Right lung (tissue), 5 donors: Measurements from ENCODE around the gene RETN. TPM values are rescaled to one million over a fixed set of nuclear protein-coding genes. Genes with fewer than 3 reads are reported as not detected.
A peak's percentile ranks its signal among the peaks of the same experiment; 100 is the strongest.

Source experiments
- DNase-seq, 2 donors: peaks; one replicate each; pipeline ENCODE4 v3.0.0-alpha.2; 2013
- polyA plus RNA-seq, 5 donors: library from polyadenylated mRNA; unstranded; fragments of 120-200 nt; gene quantifications; one replicate each; pipeline versions ENCODE4 v1.2.1 to v1.2.3, GENCODE V29; 2013; ENCODE audit warnings: inconsistent platforms in 1 of 5, low replicate concordance in 1 of 5; ENCODE audit not compliant: insufficient read length in 5 of 5, insufficient read depth in 1 of 5

Gene RETN
- polyA plus RNA-seq, 5 donors, result 0.84 to 4.3 (median 1.5) TPM

DNA sequence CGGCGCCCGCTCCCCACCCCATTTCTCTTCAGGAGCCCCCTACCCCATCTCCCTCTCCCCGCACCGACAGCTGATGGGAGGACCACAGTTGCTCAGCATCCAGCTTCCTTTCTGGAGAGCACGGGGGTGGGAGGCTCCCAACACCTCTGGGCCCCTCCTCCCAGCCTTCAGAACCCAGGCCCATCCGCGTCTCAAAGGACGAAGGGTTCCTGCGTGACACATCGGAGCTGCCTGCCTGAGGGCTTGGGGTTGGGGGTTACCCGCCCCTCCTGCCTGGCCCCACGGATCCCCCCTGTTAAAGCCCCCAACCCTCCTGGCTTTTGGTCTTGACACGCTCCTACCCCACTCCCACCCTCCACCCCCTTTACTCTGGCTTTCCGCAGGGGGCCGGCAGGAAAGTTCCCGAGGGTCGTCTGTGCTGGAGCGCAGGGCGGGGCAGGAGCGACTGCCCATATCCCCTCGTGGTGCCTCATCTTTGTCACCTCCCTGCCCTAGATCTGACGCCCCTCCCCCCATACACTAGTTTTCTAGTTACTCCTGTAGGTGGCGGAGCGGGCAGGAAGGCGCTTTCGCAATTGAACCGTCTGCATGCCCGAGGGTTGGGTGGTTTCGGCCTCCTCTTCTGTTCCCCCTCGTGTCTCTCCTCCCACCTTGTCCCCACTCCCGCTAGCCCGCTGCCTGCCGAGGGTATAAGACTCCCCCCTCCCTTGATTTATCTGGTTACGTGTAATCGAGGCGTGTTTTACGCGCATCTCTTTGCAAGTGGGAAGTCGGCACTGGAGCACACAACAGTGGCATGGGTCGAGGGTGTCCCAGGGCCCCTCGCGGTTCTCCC, 12.7 kb downstream of the RETN start:
- peak; percentile 56 to 71 for DNase-seq

DNA sequence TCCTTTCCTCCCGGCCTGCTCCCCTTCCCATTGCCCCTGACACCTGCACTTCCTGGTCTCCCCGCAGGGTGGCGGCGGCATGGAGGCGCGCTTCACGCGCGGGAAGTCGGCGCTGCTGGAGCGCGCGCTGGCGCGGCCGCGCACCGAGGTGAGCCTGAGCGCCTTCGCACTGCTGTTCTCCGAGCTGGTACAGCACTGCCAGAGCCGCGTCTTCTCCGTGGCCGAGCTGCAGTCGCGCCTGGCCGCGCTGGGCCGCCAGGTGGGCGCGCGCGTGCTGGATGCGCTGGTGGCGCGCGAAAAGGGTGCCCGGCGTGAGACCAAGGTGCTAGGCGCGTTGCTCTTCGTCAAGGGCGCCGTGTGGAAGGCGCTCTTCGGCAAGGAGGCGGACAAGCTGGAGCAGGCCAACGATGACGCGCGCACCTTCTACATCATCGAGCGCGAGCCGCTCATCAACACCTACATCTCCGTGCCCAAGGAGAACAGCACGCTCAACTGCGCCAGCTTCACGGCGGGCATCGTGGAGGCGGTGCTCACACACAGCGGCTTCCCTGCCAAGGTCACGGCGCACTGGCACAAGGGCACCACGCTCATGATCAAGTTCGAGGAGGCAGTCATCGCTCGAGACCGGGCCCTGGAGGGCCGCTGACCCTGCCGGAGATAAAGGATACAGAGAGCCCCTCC, 13.5 kb downstream of the RETN start:
- no peak for DNase-seq

GRCh38 chr19:7685546-7686445, 16.9 kb downstream of the RETN start:
- DNase-seq, result no peak

DNA sequence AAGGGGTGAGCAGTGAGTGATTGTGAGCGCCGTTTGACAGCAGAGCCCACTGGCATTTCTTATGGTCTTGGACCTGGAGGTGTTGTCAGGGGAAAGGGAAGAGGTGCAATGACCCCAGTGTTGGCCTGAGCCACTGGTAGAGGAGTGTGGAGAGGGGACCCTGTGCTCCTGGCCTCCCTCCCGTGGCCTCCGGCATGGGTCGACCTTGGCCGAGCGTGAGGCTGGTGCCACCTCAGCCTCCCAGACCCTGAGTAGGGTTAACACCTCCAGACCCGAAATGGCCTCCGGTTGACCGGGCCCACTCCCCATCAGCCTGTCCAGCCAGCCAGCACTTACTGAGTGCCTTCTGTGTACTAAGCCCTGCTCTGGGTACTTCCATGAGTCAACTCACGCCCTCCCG, 18.3 kb downstream of the RETN start:
- no peak for DNase-seq

- DNase-seq, result no peak
These were observed 20.3 kb downstream of the RETN start for GRCh38 chr19:7689165-7689564.

- DNase-seq, result no peak
These were observed 22.0 kb downstream of the RETN start for GRCh38 chr19:7690779-7691258.

DNA sequence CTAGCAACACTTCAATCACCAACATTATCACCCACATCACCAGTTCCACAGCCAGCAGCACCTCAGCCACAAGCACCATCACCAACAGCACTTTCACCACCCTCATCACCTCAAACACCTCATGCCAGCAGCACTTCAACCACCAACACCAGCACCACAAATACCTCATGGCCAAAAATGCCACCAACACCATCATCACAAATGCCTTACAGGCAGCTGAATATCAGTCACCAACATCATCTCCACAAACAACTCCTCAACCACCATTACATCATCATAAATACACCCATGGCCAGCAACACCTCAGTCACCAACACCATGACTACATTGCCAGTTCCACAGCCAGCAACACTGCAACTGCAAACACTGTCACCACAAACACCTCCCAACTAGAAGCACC, 22.6 kb downstream of the RETN start:
- DNase-seq, result no peak

DNA sequence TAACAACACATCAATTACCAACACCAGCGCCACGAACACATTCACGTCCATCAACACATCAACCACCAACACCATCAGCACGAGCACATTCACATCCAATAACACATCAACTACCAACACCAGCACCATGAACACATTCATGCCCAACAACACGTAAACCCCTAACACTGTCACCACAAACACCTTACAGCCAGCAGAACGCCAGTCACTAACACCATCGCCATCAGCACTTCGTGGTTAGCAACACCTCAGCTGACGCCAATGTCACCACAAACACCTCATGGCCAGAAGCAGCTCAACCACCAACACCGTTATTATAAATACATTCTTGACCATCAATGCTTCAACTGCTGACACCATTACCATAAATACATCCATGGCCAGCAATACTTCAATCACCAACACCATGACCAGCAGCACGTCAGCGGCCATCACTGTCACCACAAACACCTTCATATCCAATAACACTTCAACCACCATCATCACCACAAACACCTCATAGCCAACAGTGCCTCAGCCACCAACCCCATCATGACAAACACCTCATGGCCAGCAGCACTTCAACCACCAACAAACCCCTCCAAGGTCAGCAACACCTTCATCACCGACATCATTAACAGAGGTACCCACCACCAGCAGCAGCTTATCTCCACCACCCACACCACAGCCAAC, 23.7 kb downstream of the RETN start:
- DNase-seq, result no peak

- no peak for DNase-seq
These were observed 25.6 kb downstream of the RETN start for GRCh38 chr19:7694499-7694898.

DNA sequence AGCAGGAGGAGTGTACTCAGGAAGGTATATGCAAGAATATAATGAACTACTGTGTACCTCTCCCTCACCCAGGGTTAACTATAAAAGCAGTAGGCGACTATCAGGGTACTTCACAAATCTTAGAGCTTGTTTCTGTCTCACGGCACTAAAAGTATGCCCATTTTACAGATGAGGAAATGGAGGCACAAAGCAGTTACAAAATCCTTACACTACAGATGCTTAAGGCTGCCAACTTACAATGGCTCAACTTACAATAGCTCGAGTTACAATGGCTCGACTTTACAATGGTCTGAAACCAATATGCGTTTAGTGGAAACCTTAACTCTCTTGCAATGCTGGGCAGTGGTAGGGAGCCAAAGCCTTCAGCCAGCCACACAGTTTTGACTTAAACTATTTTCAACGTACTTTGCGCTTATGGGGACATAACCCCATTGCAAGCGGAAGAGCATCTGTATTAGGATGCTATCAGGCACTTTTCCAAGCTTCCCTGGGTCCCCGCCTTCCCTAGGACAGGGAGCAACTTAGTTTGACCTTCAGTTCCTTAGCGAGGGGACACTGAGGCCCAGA, 29.0 kb downstream of the RETN start:
- DNase-seq, result no peak

GRCh38 chr19:7698583-7698982, 29.7 kb downstream of the RETN start:
- DNase-seq, result no peak

- DNase-seq, result no peak
These were observed 30.2 kb downstream of the RETN start for GRCh38 chr19:7699003-7699402.

GRCh38 chr19:7699417-7700401, 30.9 kb downstream of the RETN start:
- no peak for DNase-seq

DNA sequence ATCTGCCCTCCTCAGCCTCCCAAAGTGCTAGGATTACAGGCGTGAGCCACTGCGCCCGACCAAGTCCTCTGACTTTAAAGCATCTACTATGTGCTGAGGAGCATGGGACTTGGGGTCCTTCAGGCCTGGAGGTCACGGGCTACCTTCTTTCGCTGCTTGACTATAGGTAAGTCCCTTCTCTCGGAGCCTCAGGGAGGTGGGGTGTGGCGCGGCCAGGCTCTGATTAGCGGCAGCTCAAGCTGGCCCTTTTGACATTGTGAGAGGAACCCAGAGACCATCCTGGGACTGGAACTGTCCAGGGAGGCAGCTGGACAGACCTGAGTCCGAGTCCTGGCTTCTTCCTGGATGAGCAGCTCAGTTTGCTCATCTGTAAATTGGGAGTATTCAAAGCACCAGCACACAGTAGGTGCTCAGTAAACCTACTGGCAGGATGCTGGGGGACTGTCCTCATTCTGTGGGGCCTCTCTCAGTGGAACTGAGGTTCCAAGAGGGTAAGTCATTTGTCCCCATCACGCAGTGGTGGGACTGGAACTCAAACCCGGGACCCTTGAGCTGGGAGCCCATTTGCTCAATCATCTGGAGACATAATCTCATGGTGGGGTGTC, 32.3 kb downstream of the RETN start:
- no peak for DNase-seq

DNA sequence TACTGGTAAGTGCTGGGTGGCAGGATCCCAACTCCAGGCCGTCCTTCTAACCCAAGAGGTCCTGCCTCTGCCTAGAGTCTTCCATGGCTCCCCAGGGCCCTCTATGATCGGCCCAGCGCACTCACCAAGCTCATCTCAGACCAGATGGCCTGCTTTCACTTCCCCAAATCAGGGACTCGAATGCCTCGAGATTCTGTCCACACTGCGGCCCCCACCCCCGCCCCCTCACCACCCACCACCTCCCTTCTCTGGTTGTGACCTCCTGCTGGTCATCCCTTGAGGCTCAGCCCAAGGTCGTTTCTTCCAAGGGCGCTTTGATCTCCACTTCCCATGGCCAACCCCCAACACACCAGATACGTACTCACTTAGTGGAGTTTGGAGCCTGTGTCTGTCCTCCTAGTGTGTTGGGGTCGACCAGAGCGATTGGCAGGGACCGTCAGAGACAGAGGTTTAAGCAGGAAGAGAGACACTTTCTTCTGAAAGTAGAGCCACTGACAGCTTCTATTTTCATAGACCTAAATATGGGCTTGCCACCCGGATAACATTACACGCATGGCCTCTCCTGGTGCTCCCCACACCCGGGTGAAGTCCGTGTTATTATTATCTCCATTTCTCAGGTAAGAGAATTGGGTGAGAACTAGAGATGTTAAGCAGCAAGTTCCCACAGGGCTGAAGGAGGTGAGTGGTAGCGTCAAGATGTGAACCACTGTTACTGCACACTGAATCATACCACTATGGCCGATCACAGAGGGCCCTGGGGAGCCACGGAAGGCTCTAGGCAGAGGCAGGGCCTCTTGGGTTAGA, 33.0 kb downstream of the RETN start, which contains the start of gene FCER2:
Gene FCER2 (minus strand): TSS at position 478 of the 804 bp plus-strand sequence. CDS start 2,371 bp downstream, outside the sequence.
- DNase-seq, result no peak

DNA sequence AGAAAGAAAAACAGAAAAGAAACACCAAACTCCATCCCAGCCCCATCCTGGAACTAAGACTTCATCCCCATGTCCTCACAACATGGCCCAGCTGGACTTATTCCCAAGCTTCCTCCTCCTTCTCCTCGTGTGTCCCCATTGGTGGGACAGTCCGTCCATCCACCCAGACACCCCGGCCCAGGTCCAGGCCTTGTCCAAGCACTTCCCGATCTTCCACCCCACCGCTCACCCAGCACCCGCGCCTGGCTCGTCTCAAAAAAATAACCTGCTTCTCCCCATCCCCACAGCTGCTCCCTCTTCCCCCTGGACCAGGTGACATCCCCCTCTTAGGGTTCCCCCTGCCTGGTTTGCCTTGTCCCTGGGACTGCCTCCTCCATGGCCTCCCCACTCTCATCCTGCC, 34.5 kb downstream of the RETN start:
- DNase-seq, result no peak

DNA sequence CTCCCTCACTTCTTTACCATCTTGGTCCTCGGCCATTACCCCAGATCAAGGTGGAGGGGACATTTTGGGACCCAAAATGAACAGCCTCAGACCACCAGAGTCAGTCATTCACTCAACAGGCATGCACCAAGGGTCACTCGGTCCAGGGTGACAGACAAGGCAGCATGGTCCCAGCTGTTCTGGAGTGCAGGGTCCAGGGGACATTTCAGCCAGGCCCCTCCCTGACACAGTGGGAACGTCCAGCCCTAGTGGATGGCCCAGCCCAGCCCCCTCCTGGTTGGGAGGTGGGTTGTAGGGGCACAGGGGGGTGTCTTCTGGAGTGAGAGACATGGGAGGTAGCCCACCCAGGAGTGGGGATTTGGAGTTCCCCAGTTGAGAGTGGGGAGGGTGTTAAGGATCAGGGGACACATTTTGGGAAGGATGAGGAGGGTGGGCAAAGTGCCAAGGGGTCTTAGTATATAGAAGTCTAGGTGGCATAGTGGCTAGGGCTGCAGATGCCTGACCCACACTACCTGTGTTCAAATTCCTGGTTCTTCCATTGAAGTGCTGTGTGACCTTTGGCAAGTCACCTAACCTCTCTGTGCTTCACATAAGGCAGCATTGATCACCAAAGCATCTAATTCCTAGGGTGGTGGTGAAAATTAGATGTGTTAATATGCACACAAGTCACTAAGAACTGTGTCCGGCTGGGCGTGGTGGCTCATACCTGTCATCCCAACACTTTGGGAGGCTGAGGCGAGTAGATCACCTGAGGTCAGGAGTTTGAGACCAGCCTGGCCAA, 35.6 kb downstream of the RETN start:
- DNase-seq, result no peak
